ENCODE measurements around the gene TMEM63C. TPM values are rescaled to one million over a fixed set of nuclear protein-coding genes. Genes with fewer than 3 reads are reported as not detected.
A peak's percentile ranks its signal among the peaks of the same experiment; 100 is the strongest.

The TMEM63C gene, protein sequence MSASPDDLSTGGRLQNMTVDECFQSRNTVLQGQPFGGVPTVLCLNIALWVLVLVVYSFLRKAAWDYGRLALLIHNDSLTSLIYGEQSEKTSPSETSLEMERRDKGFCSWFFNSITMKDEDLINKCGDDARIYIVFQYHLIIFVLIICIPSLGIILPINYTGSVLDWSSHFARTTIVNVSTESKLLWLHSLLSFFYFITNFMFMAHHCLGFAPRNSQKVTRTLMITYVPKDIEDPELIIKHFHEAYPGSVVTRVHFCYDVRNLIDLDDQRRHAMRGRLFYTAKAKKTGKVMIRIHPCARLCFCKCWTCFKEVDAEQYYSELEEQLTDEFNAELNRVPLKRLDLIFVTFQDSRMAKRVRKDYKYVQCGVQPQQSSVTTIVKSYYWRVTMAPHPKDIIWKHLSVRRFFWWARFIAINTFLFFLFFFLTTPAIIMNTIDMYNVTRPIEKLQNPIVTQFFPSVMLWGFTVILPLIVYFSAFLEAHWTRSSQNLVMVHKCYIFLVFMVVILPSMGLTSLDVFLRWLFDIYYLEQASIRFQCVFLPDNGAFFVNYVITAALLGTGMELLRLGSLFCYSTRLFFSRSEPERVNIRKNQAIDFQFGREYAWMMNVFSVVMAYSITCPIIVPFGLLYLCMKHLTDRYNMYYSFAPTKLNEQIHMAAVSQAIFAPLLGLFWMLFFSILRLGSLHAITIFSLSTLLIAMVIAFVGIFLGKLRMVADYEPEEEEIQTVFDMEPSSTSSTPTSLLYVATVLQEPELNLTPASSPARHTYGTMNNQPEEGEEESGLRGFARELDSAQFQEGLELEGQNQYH
- 1 to 10 TPM in 6 of 9 donors, under 1 TPM in 2, not detected in 1; 0.48 to 3.7 (median 1.7) TPM for total RNA-seq
- polyA plus RNA-seq, result 1 to 10 TPM in 1 of 2 donors, under 1 TPM in 1; 0.01 to 4.0 TPM
- long read RNA-seq, donor 1, result 0 reads
- long read RNA-seq, donor 2, result 0 reads
- long read RNA-seq, donor 3, result 0 reads

DNA sequence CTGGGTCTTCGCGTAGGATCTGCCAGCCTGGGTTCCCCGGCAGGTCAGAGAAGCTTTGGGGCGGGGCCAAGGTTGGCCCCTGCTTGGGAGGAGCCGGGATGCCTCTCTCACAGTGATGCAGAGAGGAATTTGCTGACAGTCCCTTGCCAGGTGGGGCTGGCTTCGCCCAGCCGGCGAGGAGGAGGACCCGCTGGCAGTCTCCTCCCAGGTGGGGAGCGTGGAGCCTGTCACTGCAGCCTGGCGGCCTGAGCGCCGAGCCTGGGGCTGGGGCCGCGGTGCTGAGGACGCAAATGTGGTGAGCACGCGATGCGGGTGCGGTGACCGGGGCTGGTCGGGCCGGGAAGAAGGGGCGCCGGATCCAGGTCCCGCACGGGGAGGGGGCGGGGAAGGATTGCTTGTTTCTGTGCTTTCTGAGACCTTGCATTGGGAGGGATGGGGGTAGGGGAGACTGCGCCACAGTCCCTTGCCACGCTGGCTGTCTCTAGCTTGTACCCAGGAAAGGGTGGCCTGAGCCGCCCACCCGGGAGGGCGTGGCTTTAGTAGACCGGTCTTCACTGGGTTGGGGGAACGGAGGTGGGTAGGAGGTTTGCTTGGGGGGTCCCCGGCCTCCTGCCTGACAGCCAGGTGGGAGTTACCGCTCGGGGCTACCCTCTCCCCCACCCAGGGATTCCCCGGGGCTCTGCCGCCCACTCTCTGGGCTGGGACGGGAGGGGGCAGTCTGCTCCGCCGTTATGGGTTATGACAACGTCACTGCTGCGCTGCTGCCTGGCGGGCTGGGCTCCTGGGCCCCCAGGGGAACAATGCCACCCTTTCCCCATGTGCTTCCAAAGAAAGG lies at the start of gene TMEM63C:
TMEM63C (plus strand) TSS at position 196 of the 835 bp plus-strand sequence. CDS start 37,016 bp downstream, outside the sequence.
- H3K4me3 ChIP-seq, result peak within 1 kb of the TSS in 10 of 12 donors; percentile 2 to 46 (median 34)
- no peaks in the 10 kb centered on the region for H3K36me3 ChIP-seq
- H3K27ac ChIP-seq, result no peak within 1 kb of the TSS
- intact Hi-C loops (cut with DNase I), result no loop called here
- TF ChIP-seq, protein P1, sequence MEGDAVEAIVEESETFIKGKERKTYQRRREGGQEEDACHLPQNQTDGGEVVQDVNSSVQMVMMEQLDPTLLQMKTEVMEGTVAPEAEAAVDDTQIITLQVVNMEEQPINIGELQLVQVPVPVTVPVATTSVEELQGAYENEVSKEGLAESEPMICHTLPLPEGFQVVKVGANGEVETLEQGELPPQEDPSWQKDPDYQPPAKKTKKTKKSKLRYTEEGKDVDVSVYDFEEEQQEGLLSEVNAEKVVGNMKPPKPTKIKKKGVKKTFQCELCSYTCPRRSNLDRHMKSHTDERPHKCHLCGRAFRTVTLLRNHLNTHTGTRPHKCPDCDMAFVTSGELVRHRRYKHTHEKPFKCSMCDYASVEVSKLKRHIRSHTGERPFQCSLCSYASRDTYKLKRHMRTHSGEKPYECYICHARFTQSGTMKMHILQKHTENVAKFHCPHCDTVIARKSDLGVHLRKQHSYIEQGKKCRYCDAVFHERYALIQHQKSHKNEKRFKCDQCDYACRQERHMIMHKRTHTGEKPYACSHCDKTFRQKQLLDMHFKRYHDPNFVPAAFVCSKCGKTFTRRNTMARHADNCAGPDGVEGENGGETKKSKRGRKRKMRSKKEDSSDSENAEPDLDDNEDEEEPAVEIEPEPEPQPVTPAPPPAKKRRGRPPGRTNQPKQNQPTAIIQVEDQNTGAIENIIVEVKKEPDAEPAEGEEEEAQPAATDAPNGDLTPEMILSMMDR (IDR thresholded peaks at IDR 0.05), result no peak
- no peak for TF ChIP-seq POLR2A (IDR thresholded peaks at IDR 0.05)
- no peak for DNase-seq
- H3K27me3 ChIP-seq, result peaks cover 6 to 55% (median 22%) of the 10 kb centered on the region in 9 donors
- ATAC-seq, result peak in 1 of 4 donors; percentile 16
- WGBS, 4 donors, result 1 to 4% (median 3%) methylated on average over 12 to 46 of the region's 46 CpGs
- H3K4me1 ChIP-seq, result peaks cover 0 to 12% (median 5%) of the 10 kb centered on the region in 12 donors
- no peaks in the 10 kb centered on the region for H3K9me3 ChIP-seq

DNA sequence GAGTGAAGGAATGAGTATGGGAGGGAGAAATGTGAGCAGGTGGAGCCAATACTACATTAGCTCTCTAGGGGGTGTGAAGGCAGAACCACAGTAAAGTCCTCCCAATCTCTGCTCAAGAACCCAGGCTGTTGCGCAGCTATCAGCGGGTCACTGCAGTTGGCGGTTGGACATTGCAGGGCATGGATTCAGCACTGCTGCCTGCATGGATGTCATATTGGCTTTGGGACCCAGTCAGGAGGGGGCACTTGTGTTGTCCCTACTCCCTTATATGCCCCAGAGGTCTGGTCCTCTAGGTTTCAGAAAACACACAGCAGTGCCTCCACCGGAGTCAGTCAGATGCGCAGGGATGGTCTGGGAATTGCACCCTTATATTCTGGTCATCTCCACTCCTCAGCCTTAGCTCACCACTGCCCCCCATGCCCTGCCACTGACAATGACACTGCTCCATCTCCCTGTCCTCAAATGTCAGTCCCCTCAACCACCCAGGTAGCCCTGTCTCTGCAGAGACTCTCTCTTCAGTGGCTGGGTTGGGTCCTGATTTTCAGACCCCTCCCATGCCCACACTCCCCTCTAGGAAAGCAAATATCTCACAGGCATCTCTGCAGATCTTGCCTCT lies 49.6 kb upstream of the TMEM63C start:
- WGBS, 4 donors, result 80 to 96% (median 90%) methylated on average over 5 of the region's 5 CpGs
- TF ChIP-seq, protein P1 (IDR thresholded peaks at IDR 0.05), result no peak
- no peak for TF ChIP-seq POLR2A (IDR thresholded peaks at IDR 0.05)
- Histone ChIP-seq H3K36me3 (no peaks in the 10 kb centered on the region), H3K4me3 (no peak overlapping the region), H3K4me1 (no peaks in the 10 kb centered on the region), H3K27ac (no peak overlapping the region), H3K27me3 (peaks cover 0 to 43% (median 12%) of the 10 kb centered on the region in 9 donors), H3K9me3 (no peaks in the 10 kb centered on the region)
- ATAC-seq (no peak), DNase-seq (no peak)
- intact Hi-C loops (cut with DNase I), result no loop called here

DNA sequence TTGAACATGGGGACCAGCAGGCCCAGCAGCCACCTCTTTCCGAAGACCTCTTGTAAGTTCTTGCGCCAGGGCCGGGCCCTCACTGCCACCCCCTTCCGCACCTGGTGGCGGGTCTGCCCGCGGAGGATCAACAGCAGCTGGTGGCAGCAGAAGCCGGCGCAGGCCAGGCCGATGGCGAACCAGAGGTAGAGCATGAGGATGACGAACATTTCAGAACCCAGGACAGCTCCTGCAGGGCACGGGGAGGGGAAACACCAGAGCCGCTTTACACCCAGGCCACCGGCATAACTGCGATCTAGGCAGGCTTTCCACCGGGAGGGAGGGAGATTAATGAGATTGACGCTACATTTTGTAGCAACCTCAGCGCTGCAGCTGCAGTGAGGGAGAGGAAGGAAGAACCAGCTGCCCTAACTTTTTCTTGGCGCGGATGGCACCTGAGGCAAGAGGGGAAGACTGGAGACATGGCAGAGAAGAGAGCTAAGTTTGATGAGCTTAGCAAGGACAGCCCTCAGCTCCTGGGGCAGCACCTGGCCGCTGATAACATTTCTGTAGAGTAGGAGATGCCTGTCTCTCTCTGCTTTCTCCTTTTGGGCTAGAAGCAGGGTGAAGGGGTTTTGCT lies 47.8 kb upstream of the TMEM63C start:
- 7 to 14% (median 8%) methylated on average over 17 to 22 of the region's 22 CpGs for WGBS, 4 donors
- ATAC-seq, result peak; percentile 30 to 89 (median 82)
- H3K36me3 ChIP-seq, result no peaks in the 10 kb centered on the region
- no peaks in the 10 kb centered on the region for H3K9me3 ChIP-seq
- H3K27ac ChIP-seq, result no peak overlapping the region
- no peak overlapping the region for H3K4me3 ChIP-seq
- TF ChIP-seq POLR2A (IDR thresholded peaks at IDR 0.05), result no peak
- TF ChIP-seq, protein P1 (IDR thresholded peaks at IDR 0.05), result no peak
- intact Hi-C loops (cut with DNase I), result no loop called here
- peak in 3 of 5 donors; percentile 57 to 66 (median 66) for DNase-seq
- peaks cover 7 to 61% (median 25%) of the 10 kb centered on the region in 9 donors for H3K27me3 ChIP-seq
- H3K4me1 ChIP-seq, result no peaks in the 10 kb centered on the region
